ENCODE results near the gene SNAPC2. TPM values are rescaled to one million over a fixed set of nuclear protein-coding genes. Genes with fewer than 3 reads are reported as not detected.

Gene SNAPC2
- total RNA-seq, 1 donor from 2014 or later: 10.8 TPM

- no peak for TF ChIP-seq CTCF (IDR thresholded peaks at IDR 0.05; ENCODE audit: unreplicated experiment)
- H3K36me3 Mint-ChIP-seq (ENCODE audit: insufficient read depth): peaks cover 7% of the 10 kb centered on the region
- H3K27ac Mint-ChIP-seq: no peak overlapping the region
- H3K27me3 Mint-ChIP-seq: no peaks in the 10 kb centered on the region
- H3K4me1 Mint-ChIP-seq (ENCODE audit: low read depth): no peaks in the 10 kb centered on the region
- H3K4me3 Mint-ChIP-seq (ENCODE audit: low read depth): no peak overlapping the region
- no peak for DNase-seq (ENCODE audit: low spot score, unreplicated experiment)
- no peaks in the 10 kb centered on the region for H3K9me3 Mint-ChIP-seq (ENCODE audit: low read depth)
These were observed 12.3 kb downstream of the SNAPC2 start for GRCh38 chr19:7932276-7932929.

GRCh38 chr19:7932930-7933300 lies 12.8 kb downstream of the SNAPC2 start:
- H3K36me3 Mint-ChIP-seq (ENCODE audit: insufficient read depth): peaks cover 7% of the 10 kb centered on the region
- H3K4me1 Mint-ChIP-seq (ENCODE audit: low read depth): no peaks in the 10 kb centered on the region
- H3K9me3 Mint-ChIP-seq (ENCODE audit: low read depth): no peaks in the 10 kb centered on the region
- no peak for DNase-seq (ENCODE audit: low spot score, unreplicated experiment)
- no peaks in the 10 kb centered on the region for H3K27me3 Mint-ChIP-seq
- no peak overlapping the region for H3K27ac Mint-ChIP-seq
- no peak for TF ChIP-seq CTCF (IDR thresholded peaks at IDR 0.05; ENCODE audit: unreplicated experiment)
- H3K4me3 Mint-ChIP-seq (ENCODE audit: low read depth): no peak overlapping the region

DNA sequence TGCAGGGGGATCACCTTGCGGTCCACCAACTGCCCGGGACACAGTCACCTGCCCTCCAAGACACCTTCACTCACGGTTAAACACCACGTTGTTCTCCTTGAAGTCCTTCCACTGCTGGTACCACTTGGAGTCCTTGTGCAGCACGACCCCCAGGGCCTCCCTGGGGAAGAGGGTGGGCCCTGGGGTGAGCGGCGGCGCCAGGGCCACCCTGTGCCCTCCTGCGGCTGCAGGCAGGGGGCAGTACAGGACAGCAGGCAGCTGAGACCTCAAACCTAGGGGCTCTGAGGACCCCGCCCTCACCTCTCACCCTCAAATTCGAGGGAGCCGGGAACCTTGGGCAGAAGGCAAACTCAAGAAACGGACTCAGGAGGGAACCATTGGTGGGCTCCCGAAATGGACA lies 13.3 kb downstream of the SNAPC2 start:
- Mint-ChIP-seq H3K9me3 (ENCODE audit: low read depth) (no peaks in the 10 kb centered on the region), H3K4me3 (ENCODE audit: low read depth) (no peak overlapping the region), H3K4me1 (ENCODE audit: low read depth) (no peaks in the 10 kb centered on the region), H3K36me3 (ENCODE audit: insufficient read depth) (peaks cover 7% of the 10 kb centered on the region), H3K27ac (no peak overlapping the region), H3K27me3 (no peaks in the 10 kb centered on the region)
- peak; percentile 31 for TF ChIP-seq CTCF (IDR thresholded peaks at IDR 0.05; ENCODE audit: unreplicated experiment)
- DNase-seq (ENCODE audit: low spot score, unreplicated experiment): no peak

DNA sequence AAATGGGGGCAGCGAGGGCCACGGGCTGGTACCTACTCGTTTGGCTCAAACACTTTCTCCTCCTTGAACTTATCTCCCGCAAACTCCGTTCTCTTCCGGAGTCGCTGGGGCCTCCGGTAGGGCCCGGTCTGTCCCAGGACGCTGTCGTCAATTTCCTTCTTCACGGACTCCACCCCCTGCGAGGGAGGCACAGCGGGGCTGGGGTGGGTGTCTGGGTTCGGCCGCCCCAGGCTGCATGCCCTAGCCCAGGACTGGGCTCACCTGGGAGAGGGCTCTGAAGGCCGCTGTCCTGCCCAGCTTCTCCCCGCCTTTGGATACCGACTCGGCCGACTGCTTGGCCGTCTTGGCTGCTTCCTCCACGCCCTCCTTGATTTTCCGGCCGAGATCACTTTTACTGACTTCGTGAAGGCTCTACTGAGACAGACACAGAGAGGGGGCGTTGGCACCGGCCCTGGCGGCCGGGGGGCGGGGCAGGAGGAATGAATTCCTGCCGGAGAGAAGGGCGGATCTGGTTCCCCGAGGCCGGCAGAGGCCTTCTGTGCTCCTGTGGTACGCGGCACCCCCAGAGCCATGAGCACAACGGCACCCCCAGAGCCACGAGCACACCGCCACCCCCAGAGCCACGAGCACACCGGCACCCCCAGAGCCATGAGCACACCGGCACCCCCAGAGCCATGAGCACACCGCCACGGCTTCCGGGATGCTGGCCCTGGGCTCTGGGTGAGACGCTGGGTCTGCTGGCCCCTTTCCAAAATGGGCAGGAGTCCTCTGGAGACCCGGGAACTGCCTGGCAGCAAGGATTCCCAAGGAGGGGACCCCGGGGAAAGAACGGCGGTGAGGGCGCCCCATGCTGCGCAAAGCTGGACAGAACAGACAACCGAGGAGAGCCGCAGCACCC lies 13.9 kb downstream of the SNAPC2 start:
- Mint-ChIP-seq H3K27me3 (no peaks in the 10 kb centered on the region), H3K36me3 (ENCODE audit: insufficient read depth) (peaks cover 10% of the 10 kb centered on the region), H3K4me3 (ENCODE audit: low read depth) (no peak overlapping the region), H3K9me3 (ENCODE audit: low read depth) (no peaks in the 10 kb centered on the region), H3K27ac (no peak overlapping the region), H3K4me1 (ENCODE audit: low read depth) (no peaks in the 10 kb centered on the region)
- DNase-seq (ENCODE audit: low spot score, unreplicated experiment): no peak
- no peak for TF ChIP-seq CTCF (IDR thresholded peaks at IDR 0.05; ENCODE audit: unreplicated experiment)

DNA sequence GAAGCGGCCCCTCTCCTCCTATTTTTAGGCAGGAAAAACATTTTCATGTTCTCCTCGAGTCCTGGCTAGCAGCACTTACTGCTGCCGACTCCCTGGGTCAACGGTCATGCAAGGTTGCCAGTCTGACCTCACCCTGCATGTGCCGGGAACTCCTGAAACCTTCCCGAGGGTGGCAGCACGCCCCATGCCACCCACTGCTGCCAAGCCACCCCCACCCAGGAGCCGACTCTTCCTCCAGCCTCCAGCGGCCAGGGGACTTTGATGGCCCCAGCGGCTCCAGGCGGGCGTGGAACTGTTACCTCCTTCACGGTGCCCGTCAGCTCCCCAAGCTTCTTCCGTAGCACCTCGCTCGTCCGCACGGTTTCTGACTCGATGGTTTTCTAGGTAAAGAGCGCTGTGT lies 14.6 kb downstream of the SNAPC2 start:
- no peak for TF ChIP-seq CTCF (IDR thresholded peaks at IDR 0.05; ENCODE audit: unreplicated experiment)
- peaks cover 10% of the 10 kb centered on the region for H3K36me3 Mint-ChIP-seq (ENCODE audit: insufficient read depth)
- no peak overlapping the region for H3K4me3 Mint-ChIP-seq (ENCODE audit: low read depth)
- no peaks in the 10 kb centered on the region for H3K4me1 Mint-ChIP-seq (ENCODE audit: low read depth)
- H3K27me3 Mint-ChIP-seq: no peaks in the 10 kb centered on the region
- no peak for DNase-seq (ENCODE audit: low spot score, unreplicated experiment)
- no peak overlapping the region for H3K27ac Mint-ChIP-seq
- H3K9me3 Mint-ChIP-seq (ENCODE audit: low read depth): no peaks in the 10 kb centered on the region

All from progenitor cell of endocrine pancreas (in vitro differentiated cells).